ENCODE data around the gene RBM46. TPM values are rescaled to one million over a fixed set of nuclear protein-coding genes. Genes with fewer than 3 reads are reported as not detected.

RBM46 gene
- total and polyA plus RNA-seq, 10 of the 15 experiments (the other 5 are each of a cell fraction or from before 2014, with no cell fraction given), result not detected

DNA sequence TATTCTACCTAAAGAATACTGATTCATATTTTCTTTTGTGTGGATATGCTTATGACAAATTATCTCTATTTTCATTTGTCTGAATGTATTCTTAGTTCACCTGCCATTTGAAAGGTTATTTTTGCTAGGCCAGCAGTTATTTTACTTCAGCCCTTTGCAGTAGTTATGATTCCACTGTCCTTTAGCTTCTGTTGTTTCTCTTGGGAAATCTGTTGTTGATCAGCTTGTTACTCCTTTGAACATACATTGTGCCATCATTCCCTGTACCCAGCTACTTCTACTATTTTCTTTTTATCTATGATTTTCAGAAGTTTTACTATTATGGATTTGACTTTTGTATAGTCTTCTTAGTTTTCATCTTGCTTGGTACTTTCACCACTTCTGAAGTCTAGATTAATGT lies 37.2 kb downstream of the RBM46 start:
- Histone ChIP-seq H3K4me3 (no peak overlapping the region), H3K4me1 (ENCODE audit: control insufficient read depth, insufficient read depth, low read length) (no peaks in the 10 kb centered on the region), H3K27me3 (replicated peaks in 1 of 2; ENCODE audit: control insufficient read depth in 2 of 2, insufficient read depth in 2 of 2, low read length in 1 of 2) (no peaks in the 10 kb centered on the region), H3K4me2 (ENCODE audit: control insufficient read depth, insufficient read depth) (no peak overlapping the region), H3K36me3 (ENCODE audit: control insufficient read depth in 2 of 2, insufficient read depth in 2 of 2, low read length in 1 of 2) (no peaks in the 10 kb centered on the region), H3K9me3 (replicated peaks; ENCODE audit: control insufficient read depth, insufficient read depth, low read length) (no peaks in the 10 kb centered on the region), H3K79me2 (ENCODE audit: control insufficient read depth, insufficient read depth, low read length) (no peaks in the 10 kb centered on the region), H3K27ac (ENCODE audit: control insufficient read depth, insufficient read depth) (no peak overlapping the region), H3K9ac (ENCODE audit: control insufficient read depth, insufficient read depth, low read length) (no peak overlapping the region), H4K20me1 (ENCODE audit: control insufficient read depth, insufficient read depth) (no peaks in the 10 kb centered on the region), H2AFZ (ENCODE audit: control insufficient read depth, low read depth, low read length) (no peak overlapping the region)
- CTCF ChIA-PET, result interaction anchor here (0.8 kb wide), 1 partner anchor 11 kb away, joined by 4 read pairs; no protein-coding TSS in a partner anchor
- TF ChIP-seq, protein P1, sequence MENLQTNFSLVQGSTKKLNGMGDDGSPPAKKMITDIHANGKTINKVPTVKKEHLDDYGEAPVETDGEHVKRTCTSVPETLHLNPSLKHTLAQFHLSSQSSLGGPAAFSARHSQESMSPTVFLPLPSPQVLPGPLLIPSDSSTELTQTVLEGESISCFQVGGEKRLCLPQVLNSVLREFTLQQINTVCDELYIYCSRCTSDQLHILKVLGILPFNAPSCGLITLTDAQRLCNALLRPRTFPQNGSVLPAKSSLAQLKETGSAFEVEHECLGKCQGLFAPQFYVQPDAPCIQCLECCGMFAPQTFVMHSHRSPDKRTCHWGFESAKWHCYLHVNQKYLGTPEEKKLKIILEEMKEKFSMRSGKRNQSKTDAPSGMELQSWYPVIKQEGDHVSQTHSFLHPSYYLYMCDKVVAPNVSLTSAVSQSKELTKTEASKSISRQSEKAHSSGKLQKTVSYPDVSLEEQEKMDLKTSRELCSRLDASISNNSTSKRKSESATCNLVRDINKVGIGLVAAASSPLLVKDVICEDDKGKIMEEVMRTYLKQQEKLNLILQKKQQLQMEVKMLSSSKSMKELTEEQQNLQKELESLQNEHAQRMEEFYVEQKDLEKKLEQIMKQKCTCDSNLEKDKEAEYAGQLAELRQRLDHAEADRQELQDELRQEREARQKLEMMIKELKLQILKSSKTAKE (IDR thresholded peaks at IDR 0.05; ENCODE audit: low read depth, poor library complexity, severe bottlenecking), result no peak
- no peak for TF ChIP-seq GABPA (IDR thresholded peaks at IDR 0.05; ENCODE audit: low read depth)
- no peak for TF ChIP-seq NR2C1 (IDR thresholded peaks at IDR 0.05)
- TF ChIP-seq KLF5 (IDR thresholded peaks at IDR 0.05; ENCODE audit: partially characterized antibody), result no peak
- no peak for TF ChIP-seq SMC3 (IDR thresholded peaks at IDR 0.05; ENCODE audit: borderline replicate concordance, low read length)
- TF ChIP-seq PML (IDR thresholded peaks at IDR 0.05; ENCODE audit: low read length), result no peak
- TF ChIP-seq, protein P2, sequence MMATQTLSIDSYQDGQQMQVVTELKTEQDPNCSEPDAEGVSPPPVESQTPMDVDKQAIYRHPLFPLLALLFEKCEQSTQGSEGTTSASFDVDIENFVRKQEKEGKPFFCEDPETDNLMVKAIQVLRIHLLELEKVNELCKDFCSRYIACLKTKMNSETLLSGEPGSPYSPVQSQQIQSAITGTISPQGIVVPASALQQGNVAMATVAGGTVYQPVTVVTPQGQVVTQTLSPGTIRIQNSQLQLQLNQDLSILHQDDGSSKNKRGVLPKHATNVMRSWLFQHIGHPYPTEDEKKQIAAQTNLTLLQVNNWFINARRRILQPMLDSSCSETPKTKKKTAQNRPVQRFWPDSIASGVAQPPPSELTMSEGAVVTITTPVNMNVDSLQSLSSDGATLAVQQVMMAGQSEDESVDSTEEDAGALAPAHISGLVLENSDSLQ (IDR thresholded peaks at IDR 0.05), result no peak
- TF ChIP-seq, protein P3, sequence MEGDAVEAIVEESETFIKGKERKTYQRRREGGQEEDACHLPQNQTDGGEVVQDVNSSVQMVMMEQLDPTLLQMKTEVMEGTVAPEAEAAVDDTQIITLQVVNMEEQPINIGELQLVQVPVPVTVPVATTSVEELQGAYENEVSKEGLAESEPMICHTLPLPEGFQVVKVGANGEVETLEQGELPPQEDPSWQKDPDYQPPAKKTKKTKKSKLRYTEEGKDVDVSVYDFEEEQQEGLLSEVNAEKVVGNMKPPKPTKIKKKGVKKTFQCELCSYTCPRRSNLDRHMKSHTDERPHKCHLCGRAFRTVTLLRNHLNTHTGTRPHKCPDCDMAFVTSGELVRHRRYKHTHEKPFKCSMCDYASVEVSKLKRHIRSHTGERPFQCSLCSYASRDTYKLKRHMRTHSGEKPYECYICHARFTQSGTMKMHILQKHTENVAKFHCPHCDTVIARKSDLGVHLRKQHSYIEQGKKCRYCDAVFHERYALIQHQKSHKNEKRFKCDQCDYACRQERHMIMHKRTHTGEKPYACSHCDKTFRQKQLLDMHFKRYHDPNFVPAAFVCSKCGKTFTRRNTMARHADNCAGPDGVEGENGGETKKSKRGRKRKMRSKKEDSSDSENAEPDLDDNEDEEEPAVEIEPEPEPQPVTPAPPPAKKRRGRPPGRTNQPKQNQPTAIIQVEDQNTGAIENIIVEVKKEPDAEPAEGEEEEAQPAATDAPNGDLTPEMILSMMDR (IDR thresholded peaks at IDR 0.05 in 2 of 3, conservative IDR thresholded peaks at IDR 0.05 in 1 of 3; ENCODE audit: control insufficient read depth in 2 of 3, extremely low read depth in 1 of 3, insufficient read depth in 1 of 3, low read depth in 3 of 3, low read length in 3 of 3), result no peak
- TF ChIP-seq, protein P4, sequence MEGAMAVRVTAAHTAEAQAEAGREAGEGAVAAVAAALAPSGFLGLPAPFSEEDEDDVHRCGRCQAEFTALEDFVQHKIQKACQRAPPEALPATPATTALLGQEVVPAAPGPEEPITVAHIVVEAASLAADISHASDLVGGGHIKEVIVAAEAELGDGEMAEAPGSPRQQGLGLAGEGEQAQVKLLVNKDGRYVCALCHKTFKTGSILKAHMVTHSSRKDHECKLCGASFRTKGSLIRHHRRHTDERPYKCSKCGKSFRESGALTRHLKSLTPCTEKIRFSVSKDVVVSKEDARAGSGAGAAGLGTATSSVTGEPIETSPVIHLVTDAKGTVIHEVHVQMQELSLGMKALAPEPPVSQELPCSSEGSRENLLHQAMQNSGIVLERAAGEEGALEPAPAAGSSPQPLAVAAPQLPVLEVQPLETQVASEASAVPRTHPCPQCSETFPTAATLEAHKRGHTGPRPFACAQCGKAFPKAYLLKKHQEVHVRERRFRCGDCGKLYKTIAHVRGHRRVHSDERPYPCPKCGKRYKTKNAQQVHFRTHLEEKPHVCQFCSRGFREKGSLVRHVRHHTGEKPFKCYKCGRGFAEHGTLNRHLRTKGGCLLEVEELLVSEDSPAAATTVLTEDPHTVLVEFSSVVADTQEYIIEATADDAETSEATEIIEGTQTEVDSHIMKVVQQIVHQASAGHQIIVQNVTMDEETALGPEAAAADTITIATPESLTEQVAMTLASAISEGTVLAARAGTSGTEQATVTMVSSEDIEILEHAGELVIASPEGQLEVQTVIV (IDR thresholded peaks at IDR 0.05; ENCODE audit: borderline replicate concordance, partially characterized antibody), result no peak
- SMC1A ChIA-PET (ENCODE audit: uncharacterized antibody, unreplicated experiment), result no interaction called here
- ATAC-seq, result no peak
- no peak for FAIRE-seq
- in situ Hi-C loops (cut with MboI) (loop anchor here (25.0 kb wide), 1 partner anchor 969 kb away; no protein-coding TSS in a partner anchor), intact Hi-C loops (cut with micrococcal nuclease; ENCODE audit: unreplicated experiment) (no loop called here)
- RAD21 ChIA-PET (ENCODE audit: unreplicated experiment), result no interaction called here
- no peak for DNase-seq (ENCODE audit: low read depth, low spot score)
- POLR2A ChIA-PET, result no interaction called here
- BruUV-seq (replicated peaks), result no TSS peak
